Activated B cell treated with CpG ODN at 0.5 μM for 24 hours (primary cell): Measurements from ENCODE around the gene CGN. TPM values are rescaled to one million over a fixed set of nuclear protein-coding genes. Genes with fewer than 3 reads are reported as not detected.
"Not testable (repeated sequence)": the region's sequence is repeated elsewhere in the genome, so short reads cannot be mapped to it uniquely, and the experiment has no call there.

ENCODE experiments used
- ATAC-seq: fragments of 200-7000 bp; cut with Tn5 transposase; one replicate; pipeline ENCODE4 v1.10.0; 2021; ENCODE audit warnings: low read depth, mild to moderate bottlenecking, moderate library complexity
- CTCF ChIA-PET: fragments of 350-600 bp; sonication (Branson Sonifier 250); formaldehyde crosslinking; loops from one replicate; lab custom pipeline; 2021; ENCODE audit warnings: antibody characterized with exemption; lab: Charles Lee
- POLR2A ChIA-PET: fragments of 350-600 bp; sonication (Branson Sonifier 250); formaldehyde crosslinking; loops from one replicate; lab custom pipeline; 2021; ENCODE audit warnings: antibody characterized with exemption; lab: Charles Lee
- DNase-seq: peaks from one replicate; pipeline ENCODE4 v3.0.0; 2022
- H3K27ac Mint-ChIP-seq: one replicate; pipeline ENCODE4 v1.8.0; 2020; ENCODE audit warnings: mixed read lengths
- H3K27me3 Mint-ChIP-seq: one replicate; pipeline ENCODE4 v1.8.0; 2021; ENCODE audit warnings: mixed read lengths
- H3K36me3 Mint-ChIP-seq: one replicate; pipeline ENCODE4 v1.8.0; 2021; ENCODE audit warnings: low read depth, mixed read lengths
- H3K4me1 Mint-ChIP-seq: one replicate; pipeline ENCODE4 v1.8.0; 2021; ENCODE audit warnings: mixed read lengths
- H3K4me3 Mint-ChIP-seq: one replicate; pipeline ENCODE4 v1.8.0; 2020; ENCODE audit warnings: mild to moderate bottlenecking, mixed read lengths
- H3K9me3 Mint-ChIP-seq: one replicate; pipeline ENCODE4 v1.8.0; 2020; ENCODE audit warnings: mixed read lengths
- CTCF ChIP-seq: fragments of 200-600 bp; IDR thresholded peaks from one replicate; pipeline ENCODE4 v1.8.0; 2022; ENCODE audit warnings: antibody characterized with exemption, mild to moderate bottlenecking
- intact Hi-C: fragments of 100-400 bp; cut with micrococcal nuclease; formaldehyde crosslinking; loops from one replicate; pipeline ENCODE4 v1.15.1; 2024
- total RNA-seq: library from RNA; stranded (reverse); gene quantifications from 2 replicates; pipeline ENCODE4 v1.2.3, GENCODE V29; 2022

The CGN gene
- total RNA-seq, 1 donor from 2014 or later = 0.22 TPM

DNA sequence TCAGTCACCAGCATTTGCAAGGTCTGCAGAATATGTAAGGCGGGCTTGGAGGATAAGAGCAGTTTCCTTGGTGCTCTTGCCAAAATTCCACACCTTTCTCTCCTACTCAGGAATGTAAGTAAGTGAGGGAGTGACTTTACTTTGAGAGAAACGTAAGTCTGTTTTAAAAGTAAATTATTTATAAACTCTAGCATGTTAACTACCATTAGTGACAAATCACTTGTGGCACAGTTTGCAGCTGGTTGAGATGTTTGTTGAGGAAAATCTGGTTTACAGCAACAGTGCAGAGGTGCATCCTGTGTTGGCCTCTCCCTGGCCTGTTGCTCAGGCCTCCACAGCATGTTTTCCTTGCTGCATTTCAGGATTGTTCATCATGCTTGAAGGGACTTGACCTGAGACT lies 8.5 kb downstream of the CGN start:
- CTCF ChIA-PET = no interaction called here
- TF ChIP-seq CTCF = no peak
- no peak overlapping the region for H3K4me3 Mint-ChIP-seq
- ATAC-seq (no peak), DNase-seq (no peak)
- no peaks in the 10 kb centered on the region for H3K9me3 Mint-ChIP-seq
- no peaks in the 10 kb centered on the region for H3K27me3 Mint-ChIP-seq
- H3K36me3 Mint-ChIP-seq = no peaks in the 10 kb centered on the region
- intact Hi-C loops = no loop called here
- H3K27ac Mint-ChIP-seq = no peak overlapping the region
- H3K4me1 Mint-ChIP-seq = no peaks in the 10 kb centered on the region
- POLR2A ChIA-PET = no interaction called here

GRCh38 chr1:151520359-151520758 lies 9.2 kb downstream of the CGN start:
- H3K4me3 Mint-ChIP-seq = no peak overlapping the region
- no peak overlapping the region for H3K27ac Mint-ChIP-seq
- no peaks in the 10 kb centered on the region for H3K27me3 Mint-ChIP-seq
- no peak for DNase-seq
- no peak for ATAC-seq
- no peaks in the 10 kb centered on the region for H3K36me3 Mint-ChIP-seq
- no peaks in the 10 kb centered on the region for H3K4me1 Mint-ChIP-seq
- POLR2A ChIA-PET = no interaction called here
- CTCF ChIA-PET = no interaction called here
- no peak for TF ChIP-seq CTCF
- H3K9me3 Mint-ChIP-seq = no peaks in the 10 kb centered on the region
- intact Hi-C loops = no loop called here

DNA sequence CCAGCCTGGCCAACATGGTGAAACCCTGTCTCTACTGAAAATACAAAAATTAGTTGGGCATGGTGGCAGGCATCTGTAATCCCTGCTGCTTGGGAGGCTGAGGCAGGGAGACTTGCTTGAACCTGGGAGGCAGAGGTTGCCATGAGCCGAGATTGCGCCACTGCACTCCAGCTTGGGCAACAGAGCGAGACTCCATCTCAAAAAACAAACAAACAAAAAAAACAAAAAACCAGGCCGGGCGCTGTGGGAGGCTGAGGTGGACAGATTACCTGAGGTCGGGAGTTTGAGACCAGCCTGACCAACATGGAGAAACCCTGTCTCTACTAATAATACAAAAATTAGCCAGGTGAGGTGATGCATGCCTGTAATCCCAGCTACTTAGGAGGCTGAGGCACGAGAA lies 11.2 kb downstream of the CGN start:
- POLR2A ChIA-PET, H3K27ac Mint-ChIP-seq: not testable (repeated sequence)

GRCh38 chr1:151523326-151523725 lies 12.1 kb downstream of the CGN start:
- H3K4me1 Mint-ChIP-seq = no peaks in the 10 kb centered on the region
- no peak for DNase-seq
- CTCF ChIA-PET = no interaction called here
- H3K9me3 Mint-ChIP-seq = no peaks in the 10 kb centered on the region
- no peak overlapping the region for H3K4me3 Mint-ChIP-seq
- no peaks in the 10 kb centered on the region for H3K27me3 Mint-ChIP-seq
- no peak for TF ChIP-seq CTCF
- H3K36me3 Mint-ChIP-seq = no peaks in the 10 kb centered on the region
- no peak for ATAC-seq
- POLR2A ChIA-PET = no interaction called here
- intact Hi-C loops = no loop called here
- no peak overlapping the region for H3K27ac Mint-ChIP-seq

More for the DNA sequence above, 11.2 kb downstream of the CGN start:
- H3K36me3 Mint-ChIP-seq, ATAC-seq, CTCF ChIA-PET, H3K4me3 Mint-ChIP-seq, DNase-seq, H3K4me1 Mint-ChIP-seq, H3K27me3 Mint-ChIP-seq, H3K9me3 Mint-ChIP-seq, intact Hi-C loops: not testable (repeated sequence)

GRCh38 chr1:151524736-151525135 lies 13.5 kb downstream of the CGN start:
- Mint-ChIP-seq H3K9me3 (no peaks in the 10 kb centered on the region), H3K4me1 (no peaks in the 10 kb centered on the region), H3K4me3 (no peak overlapping the region), H3K27me3 (no peaks in the 10 kb centered on the region), H3K36me3 (no peaks in the 10 kb centered on the region), H3K27ac (no peak overlapping the region)
- ATAC-seq (no peak), DNase-seq (no peak)
- no peak for TF ChIP-seq CTCF
- ChIA-PET POLR2A (no interaction called here), CTCF (no interaction called here)
- intact Hi-C loops = no loop called here
